NCI-H2171 treated with DMSO at 0.1 percent for 48 hours (cell line): Measurements from ENCODE around the gene PRR19.

ENCODE experiments used
- DNase-seq: peaks from one replicate; lab custom pipeline; 2025; lab: John Stamatoyannopoulos, UW

PRR19 gene

DNA sequence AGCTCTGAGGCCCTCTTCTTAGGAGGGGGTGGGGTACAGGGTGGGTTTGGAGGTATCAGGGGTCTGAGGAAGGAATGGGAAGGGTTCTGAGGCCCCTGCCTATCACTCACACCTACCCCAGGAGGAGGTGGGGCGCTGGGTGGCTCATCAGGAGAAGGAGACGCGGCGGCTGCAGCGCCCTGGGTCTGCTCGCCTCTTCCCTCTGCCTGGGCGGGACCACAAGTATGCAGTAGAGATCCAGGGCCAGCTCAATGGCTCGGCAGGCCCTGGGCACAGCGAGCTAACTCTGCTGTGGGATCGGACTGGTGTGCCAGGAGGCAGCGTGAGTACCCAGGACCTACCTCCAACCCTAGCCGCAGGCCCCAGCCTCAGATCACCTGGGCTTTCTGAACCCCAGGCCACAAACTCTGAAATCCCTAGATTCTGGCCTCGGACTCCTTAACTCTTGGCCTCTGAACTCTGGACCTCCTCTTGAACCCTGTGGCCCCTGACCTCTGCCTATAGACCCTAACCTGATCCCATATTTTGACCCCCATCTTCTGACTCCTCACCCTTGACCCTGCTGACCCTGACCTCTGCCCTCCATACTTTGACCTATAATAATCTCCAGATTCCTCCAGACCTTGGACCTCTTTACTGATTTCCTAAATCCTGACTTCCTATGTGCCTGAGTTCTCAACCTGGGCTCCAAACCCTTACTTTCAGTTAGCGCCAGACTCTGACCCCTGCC lies 47.6 kb downstream of the PRR19 start:
- DNase-seq, result no peak

DNA sequence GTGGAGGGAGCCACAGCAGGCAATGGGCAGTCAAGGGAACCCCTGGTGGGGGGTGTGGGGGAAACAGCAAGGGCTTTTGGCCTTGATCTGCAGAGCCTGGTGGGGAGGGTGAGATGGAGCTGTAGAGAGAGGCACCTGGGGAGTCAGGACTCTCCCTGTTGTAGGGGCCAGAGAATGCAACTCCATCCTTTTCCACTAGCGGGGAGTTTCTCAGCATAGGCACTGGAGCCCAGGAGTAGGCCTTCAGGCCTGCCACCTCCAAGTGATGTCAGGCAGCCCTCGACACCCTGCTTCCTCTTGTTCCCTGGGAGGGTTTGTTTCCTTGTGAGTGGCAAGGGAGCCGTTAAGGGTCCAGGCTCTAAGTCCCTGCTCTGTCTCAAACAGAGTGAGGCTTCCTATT lies 48.5 kb downstream of the PRR19 start:
- DNase-seq, result no peak

DNA sequence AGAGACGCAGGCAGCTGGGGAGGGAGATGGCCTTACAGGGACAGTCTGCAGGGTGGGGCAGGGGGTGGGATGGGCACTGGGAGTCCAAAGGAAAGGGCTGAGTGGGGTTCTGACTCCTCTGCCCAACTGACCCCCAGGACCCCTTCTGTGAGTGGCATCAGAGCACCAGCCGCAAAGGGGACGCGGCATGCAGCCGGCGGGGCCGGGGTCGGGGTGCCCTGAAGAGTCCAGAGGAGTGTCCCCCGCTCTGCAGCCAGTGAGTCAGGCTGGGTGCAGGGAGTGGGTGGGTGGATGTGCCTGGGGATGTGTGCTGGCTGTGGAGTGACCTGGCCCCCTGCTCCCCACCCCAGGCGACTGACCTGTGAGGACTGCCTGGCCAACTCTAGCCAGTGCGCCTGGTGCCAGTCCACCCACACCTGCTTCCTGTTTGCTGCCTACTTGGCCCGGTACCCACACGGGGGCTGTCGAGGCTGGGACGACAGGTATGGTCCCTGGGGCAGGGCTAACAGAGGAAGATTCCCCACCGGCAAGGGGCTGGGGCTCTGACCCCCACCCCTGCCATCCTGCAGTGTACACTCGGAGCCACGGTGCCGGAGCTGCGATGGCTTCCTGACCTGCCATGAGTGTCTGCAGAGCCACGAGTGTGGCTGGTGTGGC lies 49.3 kb downstream of the PRR19 start:
- no peak for DNase-seq

- peak; percentile 50 for DNase-seq
These were observed 50.6 kb downstream of the PRR19 start for GRCh38 chr19:42352301-42353259.

GRCh38 chr19:42353341-42354015 lies 51.5 kb downstream of the PRR19 start:
- no peak for DNase-seq

GRCh38 chr19:42355896-42356295 lies 54.0 kb downstream of the PRR19 start:
- DNase-seq, result no peak

DNA sequence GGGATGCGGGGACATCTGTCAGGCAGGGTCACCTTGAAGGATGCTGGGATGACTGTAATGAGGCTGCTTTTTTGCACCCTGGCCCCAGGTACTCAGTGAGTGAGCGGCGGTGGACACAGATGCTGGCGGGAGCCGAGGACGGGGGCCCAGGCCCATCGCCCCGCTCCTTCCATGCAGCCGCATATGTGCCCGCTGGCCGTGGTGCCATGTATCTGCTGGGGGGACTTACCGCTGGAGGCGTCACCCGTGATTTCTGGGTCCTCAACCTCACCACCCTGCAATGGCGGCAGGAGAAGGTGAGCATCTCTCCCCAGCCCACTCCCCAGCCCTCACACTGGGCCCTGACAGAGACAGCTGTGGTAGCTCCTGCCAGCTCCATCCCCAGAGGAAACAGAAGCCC lies 54.8 kb downstream of the PRR19 start:
- no peak for DNase-seq

- DNase-seq, result no peak
These were observed 55.4 kb downstream of the PRR19 start for GRCh38 chr19:42357290-42357689.
